NT2/D1 (cell line): ENCODE data around the gene ALG10B.

ENCODE experiments used
- SUZ12 ChIP-seq: IDR thresholded peaks from 2 replicates; pipeline ENCODE4 v1.6.1; 2011; ENCODE audit not compliant: insufficient read length, insufficient read depth; ENCODE audit errors: extremely low read depth
- YY1 ChIP-seq: IDR thresholded peaks from 2 replicates; pipeline ENCODE4 v1.6.1; 2011; ENCODE audit not compliant: insufficient read length, insufficient read depth

- TF ChIP-seq YY1 (no peak), SUZ12 (no peak)
These were observed 58.2 kb downstream of the ALG10B start for GRCh38 chr12:38374751-38375150.
